Neuronal stem cell (in vitro differentiated cells): Measurements from ENCODE around the gene ACBD6.
A peak's percentile ranks its signal among the peaks of the same experiment; 100 is the strongest.

Source experiments
- DNase-seq: peaks from one replicate; pipeline ENCODE4 v3.0.0-alpha.2; 2013; ENCODE audit warnings: low spot score
- H2AFZ ChIP-seq: one replicate; pipeline ENCODE4 v1.6.1; 2013; ENCODE audit warnings: mild to moderate bottlenecking, low read length, inconsistent platforms
- H2AK5ac ChIP-seq: 2 replicates; pipeline ENCODE4 v1.6.1; 2013; ENCODE audit warnings: low read depth, mild to moderate bottlenecking, inconsistent platforms, low read length, moderate library complexity, mixed read lengths
- H2BK120ac ChIP-seq: 2 replicates; pipeline ENCODE4 v1.6.1; 2013; ENCODE audit warnings: low read depth, mild to moderate bottlenecking, inconsistent platforms, low read length, moderate library complexity, mixed read lengths
- H2BK12ac ChIP-seq: one replicate; pipeline ENCODE4 v1.6.1; 2013; ENCODE audit warnings: low read length, inconsistent platforms
- H2BK15ac ChIP-seq: 2 replicates; pipeline ENCODE4 v1.6.1; 2013; ENCODE audit warnings: mild to moderate bottlenecking, low read length, inconsistent platforms, mixed read lengths
- H2BK5ac ChIP-seq: one replicate; pipeline ENCODE4 v1.6.1; 2013; ENCODE audit warnings: inconsistent platforms, mild to moderate bottlenecking, low read length, moderate library complexity
- H3K14ac ChIP-seq: one replicate; pipeline ENCODE4 v1.6.1; 2013; ENCODE audit warnings: low read length, inconsistent platforms
- H3K18ac ChIP-seq: 2 replicates; pipeline ENCODE4 v1.6.1; 2013; ENCODE audit warnings: low read length, inconsistent platforms
- H3K23ac ChIP-seq: 2 replicates; pipeline ENCODE4 v1.6.1; 2013; ENCODE audit warnings: low read depth, mild to moderate bottlenecking, mixed read lengths, low read length, inconsistent platforms; ENCODE audit not compliant: poor library complexity
- H3K27ac ChIP-seq: replicated peaks from 3 replicates; pipeline ENCODE4 v1.5.1; 2013; ENCODE audit warnings: low read length, inconsistent platforms
- H3K27me3 ChIP-seq, 3 experiments: 2 replicates each; pipeline ENCODE4 v1.6.1; 2013; ENCODE audit warnings: low read length in 3 of 3, mild to moderate bottlenecking in 2 of 3, inconsistent platforms in 1 of 3, low read depth in 1 of 3, mixed read lengths in 1 of 3, moderate library complexity in 1 of 3; ENCODE audit not compliant: control insufficient read depth in 3 of 3, insufficient read depth in 3 of 3
- H3K36me3 ChIP-seq, 2 donors: replicated peaks in 1 of 2; 2 replicates each; pipeline ENCODE4 v1.6.1; 2013; ENCODE audit warnings: low read length in 2 of 2; ENCODE audit not compliant: control insufficient read depth in 2 of 2, insufficient read depth in 2 of 2
- H3K4ac ChIP-seq: 2 replicates; pipeline ENCODE4 v1.6.1; 2013; ENCODE audit warnings: inconsistent platforms, mild to moderate bottlenecking, low read length, moderate library complexity
- H3K4me1 ChIP-seq, 2 donors: 1 replicate in 1 of 2; 2 replicates in 1 of 2; pipeline ENCODE4 v1.6.1; 2013; ENCODE audit warnings: low read length in 2 of 2, low read depth in 1 of 2; ENCODE audit not compliant: control insufficient read depth in 2 of 2, insufficient read depth in 1 of 2
- H3K4me2 ChIP-seq: one replicate; pipeline ENCODE4 v1.6.1; 2013; ENCODE audit warnings: mild to moderate bottlenecking, low read length, inconsistent platforms; ENCODE audit not compliant: insufficient read depth, poor library complexity, severe bottlenecking
- H3K4me3 ChIP-seq, 2 donors: 2 replicates each; pipeline ENCODE4 v1.5.1; 2013; ENCODE audit warnings: low read length in 2 of 2, mild to moderate bottlenecking in 2 of 2, inconsistent platforms in 1 of 2, moderate library complexity in 1 of 2
- H3K79me1 ChIP-seq: one replicate; pipeline ENCODE4 v1.6.1; 2013; ENCODE audit warnings: low read depth, mild to moderate bottlenecking, inconsistent platforms, low read length, moderate library complexity
- H3K9ac ChIP-seq: one replicate; pipeline ENCODE4 v1.6.1; 2013; ENCODE audit warnings: mild to moderate bottlenecking, low read depth, low read length, inconsistent platforms; ENCODE audit not compliant: poor library complexity
- H3K9me3 ChIP-seq, 2 donors: replicated peaks in 1 of 2; 2 replicates each; pipeline versions ENCODE3 to v1.6.1; 2013; ENCODE audit warnings: low read length in 2 of 2, mild to moderate bottlenecking in 2 of 2, inconsistent platforms in 1 of 2, low read depth in 1 of 2, mixed read lengths in 1 of 2, moderate library complexity in 1 of 2; ENCODE audit not compliant: control insufficient read depth in 2 of 2, insufficient read depth in 1 of 2
- H4K8ac ChIP-seq: one replicate; pipeline ENCODE4 v1.6.1; 2013; ENCODE audit warnings: low read depth, mild to moderate bottlenecking, inconsistent platforms, low read length, moderate library complexity
- H4K91ac ChIP-seq: one replicate; pipeline ENCODE4 v1.6.1; 2013; ENCODE audit warnings: low read length, low read depth, mild to moderate bottlenecking, inconsistent platforms; ENCODE audit not compliant: poor library complexity
- WGBS, 2 donors: extraction: QIAGEN DNeasy Blood & Tissue Kit; methylation state at CpG; one replicate each; pipeline ENCODE4 v1.1.7; 2013; ENCODE audit warnings: missing lambda C conversion rate in 2 of 2, mixed read lengths in 1 of 2; ENCODE audit not compliant: insufficient read length in 2 of 2, insufficient replicate concordance in 1 of 2; ENCODE audit errors: extremely low coverage in 2 of 2; 5-methylcytosine and 5-hydroxymethylcytosine counted together

ACBD6 gene

GRCh38 chr1:180431683-180432082 is 70.7 kb downstream of the ACBD6 start:
- no peak overlapping the region for H4K91ac ChIP-seq
- H2BK5ac ChIP-seq, result no peak overlapping the region
- no CpG with 5 or more reads among the region's 6 CpGs for WGBS, 2 donors
- H3K79me1 ChIP-seq, result peaks cover 2% of the 10 kb centered on the region
- no peaks in the 10 kb centered on the region for H3K27me3 ChIP-seq
- H3K4ac ChIP-seq, result no peak overlapping the region
- H4K8ac ChIP-seq, result no peak overlapping the region
- no peaks in the 10 kb centered on the region for H3K4me1 ChIP-seq
- no peak overlapping the region for H2BK120ac ChIP-seq
- DNase-seq, result no peak
- H3K18ac ChIP-seq, result no peak overlapping the region
- no peak overlapping the region for H3K4me2 ChIP-seq
- H2AK5ac ChIP-seq, result no peak overlapping the region
- no peak overlapping the region for H2BK12ac ChIP-seq
- H2AFZ ChIP-seq, result no peak overlapping the region
- H3K4me3 ChIP-seq, result no peak overlapping the region
- no peak overlapping the region for H2BK15ac ChIP-seq
- H3K14ac ChIP-seq, result no peak overlapping the region
- H3K9me3 ChIP-seq, result no peaks in the 10 kb centered on the region
- H3K9ac ChIP-seq, result no peak overlapping the region
- peaks cover 3 to 12% of the 10 kb centered on the region in 2 donors for H3K36me3 ChIP-seq
- no peak overlapping the region for H3K27ac ChIP-seq
- H3K23ac ChIP-seq, result no peak overlapping the region

- no peaks in the 10 kb centered on the region for H3K27me3 ChIP-seq
- peaks cover 2% of the 10 kb centered on the region for H3K79me1 ChIP-seq
- DNase-seq, result no peak
- H2AFZ ChIP-seq, result no peak overlapping the region
- no peak overlapping the region for H4K8ac ChIP-seq
- WGBS, 2 donors, result no CpG with 5 or more reads among the region's 4 CpGs
- H3K18ac ChIP-seq, result no peak overlapping the region
- H3K36me3 ChIP-seq, result peaks cover 0 to 5% of the 10 kb centered on the region in 2 donors
- H3K4me3 ChIP-seq, result no peak overlapping the region
- no peak overlapping the region for H2BK120ac ChIP-seq
- H3K23ac ChIP-seq, result no peak overlapping the region
- H3K4me1 ChIP-seq, result peaks cover 0 to 6% of the 10 kb centered on the region in 2 donors
- no peak overlapping the region for H3K4ac ChIP-seq
- H3K9me3 ChIP-seq, result no peaks in the 10 kb centered on the region
- no peak overlapping the region for H2BK5ac ChIP-seq
- no peak overlapping the region for H2BK12ac ChIP-seq
- H2BK15ac ChIP-seq, result no peak overlapping the region
- H3K9ac ChIP-seq, result no peak overlapping the region
- no peak overlapping the region for H3K27ac ChIP-seq
- no peak overlapping the region for H4K91ac ChIP-seq
- no peak overlapping the region for H2AK5ac ChIP-seq
- no peak overlapping the region for H3K14ac ChIP-seq
- no peak overlapping the region for H3K4me2 ChIP-seq
Measured at GRCh38 chr1:180428782-180429695, 73.3 kb downstream of the ACBD6 start.

GRCh38 chr1:180425952-180426351 is 76.4 kb downstream of the ACBD6 start:
- Histone ChIP-seq H3K9ac (no peak overlapping the region), H3K9me3 (peaks cover under 1 to 3% of the 10 kb centered on the region in 2 donors), H3K4me2 (no peak overlapping the region), H2AFZ (no peak overlapping the region), H4K8ac (no peak overlapping the region), H3K4me1 (peaks cover 0 to 6% of the 10 kb centered on the region in 2 donors), H3K4me3 (no peak overlapping the region), H4K91ac (no peak overlapping the region), H3K23ac (no peak overlapping the region), H2BK120ac (no peak overlapping the region), H3K36me3 (peaks cover under 1 to 13% of the 10 kb centered on the region in 2 donors), H2BK5ac (no peak overlapping the region), H3K4ac (no peak overlapping the region), H3K79me1 (no peaks in the 10 kb centered on the region), H3K27me3 (no peaks in the 10 kb centered on the region), H2BK12ac (no peak overlapping the region), H3K27ac (no peak overlapping the region), H2BK15ac (no peak overlapping the region), H2AK5ac (no peak overlapping the region), H3K14ac (no peak overlapping the region), H3K18ac (no peak overlapping the region)
- DNase-seq, result no peak

- Histone ChIP-seq H2BK120ac (no peak overlapping the region), H2AFZ (no peak overlapping the region), H3K27ac (peak overlapping the region; percentile 20), H3K23ac (no peak overlapping the region), H3K79me1 (no peaks in the 10 kb centered on the region), H3K4me1 (peaks cover 0 to 6% of the 10 kb centered on the region in 2 donors), H3K14ac (no peak overlapping the region), H2BK5ac (no peak overlapping the region), H4K91ac (no peak overlapping the region), H3K9ac (no peak overlapping the region), H2AK5ac (no peak overlapping the region), H2BK15ac (no peak overlapping the region), H3K4me3 (no peak overlapping the region), H3K27me3 (no peaks in the 10 kb centered on the region), H3K36me3 (peaks cover 1 to 20% of the 10 kb centered on the region in 2 donors), H2BK12ac (no peak overlapping the region), H4K8ac (no peak overlapping the region), H3K4ac (no peak overlapping the region), H3K18ac (no peak overlapping the region), H3K9me3 (peaks cover 1 to 3% of the 10 kb centered on the region in 2 donors), H3K4me2 (no peak overlapping the region)
- WGBS, 2 donors, result no CpG with 5 or more reads among the region's 3 CpGs
- DNase-seq, result peak; percentile 5
Measured at GRCh38 chr1:180424848-180425457, 77.4 kb downstream of the ACBD6 start.
